Spleen (tissue), 7 donors: ENCODE data around the gene MAP1LC3B2.

Experiments used
- POLR2AphosphoS5 ChIP-seq, 3 donors: sonication (generic); formaldehyde crosslinking; IDR thresholded peaks; one replicate each; pipeline ENCODE4 v1.5.1; 2017; ENCODE audit warnings: antibody characterized with exemption in 3 of 3
- TF ChIP-seq, protein P1 (sequence below), 11 experiments: fragments of 200-600 bp in 7 of 11; fragments of 450-650 bp in 4 of 11; sonication (generic) in 4 of 11; IDR thresholded peaks in 8 of 11; conservative IDR thresholded peaks in 3 of 11; 1 replicate in 7 of 11; 2 replicates in 4 of 11; pipeline versions ENCODE4 v1.4.0 to v1.8.0; 2016 to 2021; ENCODE audit warnings: antibody characterized with exemption in 11 of 11, inconsistent platforms in 4 of 11, mild to moderate bottlenecking in 1 of 11
- donor health status: DM: no; HTN: no; CAD: no; lungs with moderate emphysema.
- donor health status: DM: no; HTN: no; CAD: no.
- donor health status: DM: no; HTN: no; CAD: no.

DNA sequence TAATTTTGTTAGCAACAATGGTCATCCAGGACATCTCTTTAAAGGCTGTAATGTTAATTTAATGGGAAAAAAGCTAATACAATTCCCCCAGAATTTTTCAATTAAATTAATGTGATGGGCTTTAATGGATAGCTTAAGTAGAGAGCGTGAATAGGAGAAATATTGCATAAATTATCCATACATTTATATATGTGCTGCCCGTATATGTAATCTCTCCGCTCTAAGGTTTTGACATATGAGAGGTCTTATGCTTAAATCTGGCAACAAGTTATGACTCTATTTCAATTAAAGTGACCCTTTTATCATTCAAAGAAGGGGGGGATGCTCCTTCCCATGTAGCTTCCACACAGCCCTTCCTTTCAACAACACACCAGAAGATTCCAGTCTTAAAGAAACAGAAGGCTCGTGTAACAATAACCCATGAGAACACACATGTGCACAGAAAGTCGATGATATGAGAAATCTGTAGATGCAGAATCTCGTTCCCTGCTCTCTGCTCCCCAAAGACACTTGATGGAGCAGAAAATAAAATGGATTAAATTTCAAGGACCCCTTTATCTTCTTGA, 24.0 kb downstream of the MAP1LC3B2 start:
- TF ChIP-seq, protein P1, sequence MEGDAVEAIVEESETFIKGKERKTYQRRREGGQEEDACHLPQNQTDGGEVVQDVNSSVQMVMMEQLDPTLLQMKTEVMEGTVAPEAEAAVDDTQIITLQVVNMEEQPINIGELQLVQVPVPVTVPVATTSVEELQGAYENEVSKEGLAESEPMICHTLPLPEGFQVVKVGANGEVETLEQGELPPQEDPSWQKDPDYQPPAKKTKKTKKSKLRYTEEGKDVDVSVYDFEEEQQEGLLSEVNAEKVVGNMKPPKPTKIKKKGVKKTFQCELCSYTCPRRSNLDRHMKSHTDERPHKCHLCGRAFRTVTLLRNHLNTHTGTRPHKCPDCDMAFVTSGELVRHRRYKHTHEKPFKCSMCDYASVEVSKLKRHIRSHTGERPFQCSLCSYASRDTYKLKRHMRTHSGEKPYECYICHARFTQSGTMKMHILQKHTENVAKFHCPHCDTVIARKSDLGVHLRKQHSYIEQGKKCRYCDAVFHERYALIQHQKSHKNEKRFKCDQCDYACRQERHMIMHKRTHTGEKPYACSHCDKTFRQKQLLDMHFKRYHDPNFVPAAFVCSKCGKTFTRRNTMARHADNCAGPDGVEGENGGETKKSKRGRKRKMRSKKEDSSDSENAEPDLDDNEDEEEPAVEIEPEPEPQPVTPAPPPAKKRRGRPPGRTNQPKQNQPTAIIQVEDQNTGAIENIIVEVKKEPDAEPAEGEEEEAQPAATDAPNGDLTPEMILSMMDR (IDR thresholded peaks at IDR 0.05 in 8 of 11, conservative IDR thresholded peaks at IDR 0.05 in 3 of 11), result no peak
- TF ChIP-seq POLR2AphosphoS5 (IDR thresholded peaks at IDR 0.05), result no peak
